Measurements from ENCODE around the gene CHRNA7.

Gene CHRNA7

GRCh38 chr15:32091505-32092380, 61.4 kb downstream of the CHRNA7 start:
- no peak for DNase-seq

- DNase-seq: no peak
Observed at GRCh38 chr15:32096213-32096612, 65.9 kb downstream of the CHRNA7 start.

GRCh38 chr15:32096916-32097617, 66.8 kb downstream of the CHRNA7 start:
- DNase-seq: no peak

- no peak for DNase-seq
Observed at GRCh38 chr15:32098033-32098432, 67.7 kb downstream of the CHRNA7 start.

GRCh38 chr15:32099097-32099785, 68.9 kb downstream of the CHRNA7 start:
- DNase-seq: no peak

DNA sequence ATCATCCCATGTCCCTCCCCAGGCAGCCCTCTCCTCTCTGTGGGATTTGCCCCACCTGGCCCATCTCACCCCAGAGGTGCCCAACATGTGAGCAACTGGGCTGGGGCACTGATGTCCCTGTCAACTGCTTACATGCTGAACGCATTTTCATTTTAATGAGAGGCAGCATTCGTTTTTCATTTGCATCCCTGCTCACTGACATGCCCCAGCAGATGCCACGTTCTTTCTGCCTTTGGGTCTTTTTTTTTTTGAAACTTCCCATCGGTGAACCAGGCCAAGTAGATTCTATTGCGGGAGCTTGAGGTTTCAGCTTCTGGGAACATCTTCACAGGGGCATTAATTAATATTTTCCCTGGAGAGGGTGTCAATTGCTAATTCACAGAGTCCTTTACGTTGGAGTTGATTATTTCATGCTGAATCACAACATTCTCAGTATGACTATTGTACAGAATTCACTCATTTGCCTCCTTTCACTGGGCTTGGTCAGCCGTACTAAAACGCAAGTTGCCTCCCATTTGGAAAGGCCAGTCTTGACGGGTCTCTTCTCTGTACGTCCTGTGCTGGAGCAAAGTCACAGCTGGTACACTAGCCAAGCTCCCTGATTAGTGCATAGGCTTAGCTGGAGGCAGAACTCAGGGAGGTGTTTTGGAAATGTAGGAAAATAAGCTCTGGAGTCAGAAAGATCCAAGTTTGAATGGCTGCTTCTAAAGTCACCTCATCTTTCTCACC, 69.8 kb downstream of the CHRNA7 start:
- DNase-seq: no peak

DNA sequence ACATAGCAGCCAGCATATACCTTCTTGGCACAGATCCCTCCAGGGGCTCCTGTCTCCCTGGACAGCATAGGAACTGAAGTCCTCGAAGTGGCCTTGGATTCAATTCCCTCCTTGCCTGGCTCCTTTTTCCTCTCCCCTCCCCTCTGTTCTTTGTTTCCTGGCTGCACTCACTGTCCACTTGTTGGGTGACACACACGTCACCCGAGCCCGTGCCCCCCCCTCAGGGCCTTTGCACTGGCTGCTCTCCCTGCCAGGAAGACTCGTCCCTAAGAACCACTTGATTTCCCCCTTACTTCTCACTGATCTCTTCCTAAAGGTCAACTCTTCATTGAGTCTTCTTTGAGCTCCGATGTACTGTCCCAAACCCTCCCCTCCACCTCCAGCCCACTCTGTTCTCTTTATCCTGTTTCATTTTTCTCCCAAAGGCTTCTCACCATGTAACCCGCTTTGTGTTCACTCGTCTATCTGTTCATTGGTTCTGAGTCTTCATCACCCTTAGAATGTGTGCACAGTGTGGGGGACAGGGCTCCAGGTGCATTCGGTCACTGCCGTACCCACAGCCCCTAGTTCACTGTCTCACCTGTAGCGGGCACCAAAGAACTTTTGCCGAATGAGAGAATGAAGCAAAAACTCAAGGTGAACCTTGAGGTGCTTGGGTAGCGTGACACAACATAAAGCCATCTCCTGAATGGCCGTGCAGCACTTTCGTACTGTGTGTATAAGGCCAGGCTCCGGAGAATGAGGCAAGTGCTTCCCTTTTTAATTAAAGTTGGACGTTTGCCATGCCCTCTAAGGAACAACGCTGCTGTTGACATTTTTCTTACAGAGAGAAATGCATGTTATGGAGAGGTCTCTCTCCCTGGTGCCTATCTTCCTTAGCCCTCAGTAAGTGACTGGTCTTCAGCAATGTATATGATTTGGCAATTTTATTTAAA, 74.0 kb downstream of the CHRNA7 start:
- DNase-seq: no peak

GRCh38 chr15:32105258-32106241, 75.2 kb downstream of the CHRNA7 start:
- DNase-seq: no peak

- DNase-seq: no peak
Observed at GRCh38 chr15:32106401-32107381, 76.4 kb downstream of the CHRNA7 start.

GRCh38 chr15:32107477-32108080, 77.3 kb downstream of the CHRNA7 start:
- DNase-seq: no peak

DNA sequence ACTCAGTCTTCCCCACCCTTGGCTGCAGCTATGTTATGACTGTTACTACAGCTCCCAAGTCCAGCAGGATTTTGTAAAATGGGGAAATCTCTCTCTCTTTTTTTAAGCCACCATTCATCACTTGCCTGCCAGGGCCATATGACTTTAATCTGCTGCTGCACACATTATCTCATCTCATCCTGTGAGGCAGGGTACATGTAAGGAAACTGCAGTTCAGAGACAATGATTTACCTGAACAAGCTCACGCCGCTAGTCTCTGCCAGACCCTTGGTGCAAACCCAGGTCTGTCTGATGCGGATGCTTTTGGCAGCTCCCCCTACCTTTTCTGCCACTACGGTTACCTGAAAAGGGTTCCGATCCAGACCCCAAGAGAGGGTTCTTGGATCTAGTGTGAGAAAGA, 78.3 kb downstream of the CHRNA7 start:
- no peak for DNase-seq

DNA sequence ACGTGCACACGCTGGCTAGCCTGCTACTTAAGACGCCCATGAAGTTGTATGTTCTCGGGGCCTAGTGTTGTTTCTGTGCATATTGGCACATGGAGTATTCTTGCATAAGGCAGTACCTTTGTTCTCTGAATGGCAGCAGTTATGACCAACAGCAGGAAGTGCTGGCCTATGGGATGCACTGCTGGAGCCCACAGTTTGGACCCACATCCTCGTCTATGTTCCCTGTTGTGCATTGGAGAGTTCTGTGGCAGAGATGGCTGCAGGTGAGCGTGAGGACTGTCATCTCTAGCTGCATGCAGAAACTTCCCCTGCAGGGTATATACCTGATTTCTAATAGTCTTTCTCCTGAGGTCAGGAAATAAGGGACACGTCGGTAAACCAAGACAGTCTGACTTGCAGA, 81.8 kb downstream of the CHRNA7 start:
- DNase-seq: no peak

- no peak for DNase-seq
Observed at GRCh38 chr15:32113224-32113623, 82.9 kb downstream of the CHRNA7 start.

DNA sequence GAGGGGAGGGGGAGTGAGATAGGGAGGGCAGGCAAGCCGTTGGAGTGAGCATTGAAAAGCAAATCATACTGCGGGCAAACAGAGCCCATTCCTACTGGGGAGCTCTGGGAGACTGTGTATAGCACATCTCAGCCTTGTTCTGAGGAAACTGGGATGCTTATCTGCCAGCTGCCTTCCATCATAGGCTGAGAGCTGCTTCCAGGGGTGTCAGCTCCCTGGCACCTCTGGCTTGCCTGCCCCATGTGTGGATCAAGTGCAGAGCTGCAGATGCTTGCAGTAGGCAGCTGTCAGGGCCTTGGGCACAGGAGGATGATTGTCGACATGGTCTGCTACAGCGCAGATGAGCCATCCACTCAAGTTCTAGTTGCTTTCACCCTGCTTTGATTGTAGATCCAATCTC, 86.8 kb downstream of the CHRNA7 start:
- no peak for DNase-seq

DNA sequence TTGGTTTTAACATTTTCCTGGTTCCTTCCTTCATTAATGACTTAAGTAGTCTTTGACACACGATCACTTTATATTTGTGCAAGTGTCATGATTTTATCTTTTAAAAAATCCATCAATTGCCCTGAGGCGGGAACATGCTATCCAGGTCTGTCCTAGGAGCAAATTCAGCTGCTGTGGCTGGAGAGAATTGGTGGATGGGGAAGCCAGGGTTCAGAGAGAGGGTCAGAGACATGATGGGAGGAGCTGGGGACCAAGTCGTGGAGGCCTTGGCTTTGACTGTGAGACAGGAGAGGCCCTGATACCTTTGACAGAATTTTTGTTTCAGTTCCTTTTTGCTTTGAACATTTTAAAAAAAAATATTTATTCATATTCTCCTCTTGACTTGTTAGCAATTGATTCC, 89.0 kb downstream of the CHRNA7 start:
- no peak for DNase-seq

GRCh38 chr15:32119694-32120330, 89.5 kb downstream of the CHRNA7 start:
- DNase-seq: no peak

DNA sequence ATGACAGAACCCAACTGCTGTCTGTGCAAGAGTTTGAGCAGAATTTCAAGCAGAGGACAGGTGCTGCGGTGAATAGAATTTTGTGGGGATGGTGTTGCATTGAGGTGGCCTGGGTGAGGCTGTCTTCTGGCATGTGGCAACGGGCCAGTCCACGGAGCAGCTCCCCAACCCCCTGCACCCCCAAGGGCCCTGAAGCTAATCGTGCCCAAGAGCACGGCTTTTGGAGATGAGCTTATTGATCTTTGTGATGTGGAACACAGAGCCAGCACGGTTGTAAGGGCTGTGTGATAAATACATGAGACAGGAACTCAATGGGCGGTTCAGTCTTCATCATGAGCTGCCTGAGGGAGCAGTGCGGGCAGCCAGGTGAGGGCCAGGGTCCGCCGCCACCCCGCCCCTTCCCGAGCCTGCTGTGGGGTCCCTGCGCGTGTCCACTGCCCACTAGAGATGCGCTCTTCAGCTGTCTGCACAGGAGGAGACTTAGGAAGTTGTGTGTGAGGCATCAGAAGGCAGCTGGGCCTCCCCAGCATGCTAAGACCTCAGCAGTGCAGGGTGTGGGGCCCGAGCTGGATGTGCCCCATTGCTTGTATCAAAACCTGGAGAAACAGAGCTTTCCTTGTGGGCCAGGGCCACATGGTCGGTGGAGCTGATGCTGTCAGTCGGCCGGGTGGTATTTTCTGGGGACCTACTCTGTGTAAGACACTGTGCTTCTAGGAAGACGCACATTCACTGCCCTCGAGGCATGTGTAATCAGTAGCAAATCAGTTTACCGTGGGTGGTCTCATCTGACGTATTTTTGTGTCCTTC, 90.5 kb downstream of the CHRNA7 start:
- no peak for DNase-seq

DNA sequence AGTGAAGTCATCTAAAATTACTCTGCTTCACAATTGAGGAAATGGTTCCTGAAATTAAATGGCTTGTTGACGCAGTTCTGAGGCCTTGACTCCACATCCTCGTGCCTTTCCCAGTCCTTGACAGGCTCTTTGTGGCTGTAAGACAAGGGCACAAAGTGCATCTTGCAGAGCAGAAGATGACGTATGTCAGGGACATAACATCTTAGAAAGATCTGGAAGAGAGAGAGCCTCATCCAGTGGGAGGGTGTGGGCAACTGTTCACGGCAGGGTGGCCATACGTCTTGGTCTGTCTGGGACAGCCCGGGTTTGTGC, 91.0 kb downstream of the CHRNA7 start:
- no peak for DNase-seq
